K562 treated with DMSO at 1 percent for 24 hours (cell line): ENCODE measurements around the gene COPA. TPM values are rescaled to one million over a fixed set of nuclear protein-coding genes. Genes with fewer than 3 reads are reported as not detected.

Source experiments
- total RNA-seq: library from RNA; unstranded; fragments of 300-600 nt; gene quantifications from 2 replicates; pipeline ENCODE4 v1.2.3, GENCODE V29; 2022; ENCODE audit warnings: low read depth; ENCODE audit not compliant: insufficient read depth

The COPA gene
- 175 and 184 TPM in 2 replicates for total RNA-seq

GRCh38 chr1:160342953-160343869 lies at the start of gene COPA, which contains the start of gene NCSTN:
COPA (minus strand) TSS chr1:160343250; CDS start chr1:160343170, 80 bp downstream.
NCSTN (plus strand) TSS chr1:160343383; CDS start chr1:160343397, 14 bp downstream.

GRCh38 chr1:160366731-160367515 lies 23.9 kb upstream of the COPA start, which contains the start of gene NHLH1:
NHLH1 (plus strand) TSS chr1:160367071; CDS start chr1:160370732, 3,661 bp downstream.

GRCh38 chr1:160284782-160285344 lies 58.2 kb downstream of the COPA start, which contains the start of gene PEX19:
PEX19 (minus strand) TSS chr1:160285133; CDS start chr1:160285124, 9 bp downstream.

GRCh38 chr1:160261893-160262794 lies 80.9 kb downstream of the COPA start, which contains the start of gene DCAF8:
DCAF8 (minus strand) TSS chr1:160262549; CDS start chr1:160244008, 18,541 bp downstream.

Other genes starting within 250 kb of the COPA start
- 25.7 and 28.0 TPM in 2 replicates for gene IGSF8, start 244.6 kb downstream of the COPA start, total RNA-seq
- not detected in 2 replicates for gene ATP1A2, start 227.5 kb downstream of the COPA start, total RNA-seq
- not detected in 2 replicates for gene ATP1A4, start 191.6 kb downstream of the COPA start, total RNA-seq
- gene CASQ1, start 152.7 kb downstream of the COPA start, total RNA-seq, result 0.24 and 0.46 TPM in 2 replicates
- gene PEA15, start 137.9 kb downstream of the COPA start, total RNA-seq, result 74.1 and 74.8 TPM in 2 replicates
- gene DCAF8, start 80.7 kb downstream of the COPA start, total RNA-seq, result 90.5 and 106 TPM in 2 replicates
- gene PEX19, start 58.1 kb downstream of the COPA start, total RNA-seq, result 36.2 and 38.7 TPM in 2 replicates
- gene NCSTN, start 133 bp upstream of the COPA start, total RNA-seq, result 68.1 and 70.7 TPM in 2 replicates
- 0.65 and 0.95 TPM in 2 replicates for gene NHLH1, start 23.8 kb upstream of the COPA start, total RNA-seq
- 6.9 and 8.0 TPM in 2 replicates for gene VANGL2, start 57.3 kb upstream of the COPA start, total RNA-seq
- 3.3 and 3.7 TPM in 2 replicates for gene SLAMF6, start 180.0 kb upstream of the COPA start, total RNA-seq
- gene CD84, start 236.2 kb upstream of the COPA start, total RNA-seq, result 1.4 and 1.6 TPM in 2 replicates